NCI-H1694 (cell line): ENCODE measurements around the gene KBTBD2.
"Not testable (repeated sequence)": the region's sequence is repeated elsewhere in the genome, so short reads cannot be mapped to it uniquely, and the experiment has no call there.

Source experiments
- DNase-seq: peaks from one replicate; lab custom pipeline; 2025; lab: John Stamatoyannopoulos, UW

The KBTBD2 gene

GRCh38 chr7:32855837-32856775 is 35.5 kb downstream of the KBTBD2 start:
- not testable (repeated sequence) for DNase-seq

- DNase-seq, result not testable (repeated sequence)
These were observed 40.9 kb downstream of the KBTBD2 start for GRCh38 chr7:32850654-32851053.

GRCh38 chr7:32848655-32849054 is 42.9 kb downstream of the KBTBD2 start:
- not testable (repeated sequence) for DNase-seq

DNA sequence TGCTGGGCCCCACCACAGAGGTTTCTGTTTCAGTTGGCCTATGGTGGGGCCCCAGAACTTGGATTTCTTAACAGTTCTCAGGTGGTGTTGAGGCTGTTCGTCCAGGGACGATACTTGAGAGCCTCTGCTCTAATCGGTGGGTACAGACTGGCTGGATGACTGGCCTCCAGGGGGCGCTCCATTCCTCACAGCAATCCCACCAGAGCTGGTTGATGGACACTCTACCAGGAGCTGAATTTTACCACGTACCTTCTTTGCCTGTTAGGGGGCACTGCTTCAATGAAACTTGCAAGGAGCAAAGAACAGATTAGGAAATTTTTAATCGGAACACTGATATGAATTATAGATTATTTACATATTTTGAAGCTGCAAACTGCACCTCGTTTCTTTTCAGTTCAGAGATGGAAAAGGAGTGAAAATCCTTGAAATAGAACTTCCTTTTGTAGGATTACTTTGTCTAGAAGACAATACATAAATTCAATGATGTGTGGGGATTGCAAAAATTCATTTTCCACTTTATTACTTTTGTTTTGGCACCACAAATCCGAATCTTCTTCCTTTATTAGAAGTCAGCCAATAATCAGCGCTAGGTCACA is 44.8 kb downstream of the KBTBD2 start:
- DNase-seq, result peak; percentile 59

- DNase-seq, result not testable (repeated sequence)
These were observed 46.8 kb downstream of the KBTBD2 start for GRCh38 chr7:32844748-32845147.

DNA sequence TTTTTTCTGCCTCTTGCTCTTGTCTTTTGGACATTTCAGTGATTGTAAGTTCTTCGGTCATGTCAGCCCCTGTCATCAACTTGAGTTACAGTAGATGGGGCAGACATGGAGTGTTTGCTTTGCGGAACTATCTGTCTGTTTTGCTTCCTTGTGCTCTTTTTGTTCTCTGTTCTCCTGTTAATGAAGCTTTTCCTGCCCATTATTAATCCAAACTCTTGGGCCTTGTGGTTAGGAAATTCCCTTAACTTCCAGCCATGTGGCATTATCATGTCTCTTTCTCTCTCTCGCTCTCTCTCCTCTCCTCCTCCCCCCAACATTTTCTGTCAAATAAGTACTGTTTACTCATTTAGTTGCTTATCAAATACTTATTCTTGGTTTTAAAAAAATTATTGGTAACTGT is 47.8 kb downstream of the KBTBD2 start:
- not testable (repeated sequence) for DNase-seq

DNA sequence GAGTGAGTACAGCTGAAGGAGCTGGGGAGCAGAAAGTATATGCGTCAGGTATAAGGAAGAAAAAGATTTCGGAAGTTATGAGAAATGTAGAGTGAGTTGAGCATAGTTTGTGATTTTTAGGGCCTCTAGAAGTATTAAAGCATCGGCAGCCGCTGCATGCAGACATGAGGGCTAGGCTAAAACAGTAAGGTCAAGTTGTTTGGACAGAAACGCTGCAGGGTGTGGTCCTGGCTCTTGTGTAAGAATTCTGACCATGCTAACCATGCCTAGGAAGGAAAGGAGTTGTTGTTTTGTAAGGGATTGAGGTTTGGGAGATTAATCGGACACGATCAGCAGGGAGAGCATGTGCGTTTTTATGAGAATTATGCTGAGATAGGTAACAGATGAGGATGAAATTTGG is 51.7 kb downstream of the KBTBD2 start:
- not testable (repeated sequence) for DNase-seq

- DNase-seq, result not testable (repeated sequence)
These were observed 62.4 kb downstream of the KBTBD2 start for GRCh38 chr7:32828996-32829752.
